ENCODE data around the gene FIBP.
"Not testable (repeated sequence)": the region's sequence is repeated elsewhere in the genome, so short reads cannot be mapped to it uniquely, and the experiment has no call there.

FIBP gene

GRCh38 chr11:65915101-65915820 is 27.0 kb upstream of the FIBP start:
- no peak for DNase-seq (ENCODE audit: low read depth in 2 of 2, low spot score in 1 of 2)

GRCh38 chr11:65912845-65913244 is 24.6 kb upstream of the FIBP start:
- no peak for DNase-seq (ENCODE audit: low read depth in 2 of 2, low spot score in 1 of 2)

- DNase-seq (ENCODE audit: low read depth in 2 of 2, low spot score in 1 of 2), result no peak
Observed at GRCh38 chr11:65911682-65912568, 23.7 kb upstream of the FIBP start.

GRCh38 chr11:65907878-65908277 is 19.6 kb upstream of the FIBP start:
- DNase-seq (ENCODE audit: low read depth in 2 of 2, low spot score in 1 of 2), result no peak

- no peak for DNase-seq (ENCODE audit: low read depth in 2 of 2, low spot score in 1 of 2)
Observed at GRCh38 chr11:65906602-65907001, 18.3 kb upstream of the FIBP start.

- no peak for DNase-seq (ENCODE audit: low read depth in 2 of 2, low spot score in 1 of 2)
Observed at GRCh38 chr11:65903715-65904114, 15.4 kb upstream of the FIBP start.

- DNase-seq (ENCODE audit: low read depth in 2 of 2, low spot score in 1 of 2), result no peak
Observed at GRCh38 chr11:65903068-65903481, 14.8 kb upstream of the FIBP start.

- no peak for DNase-seq (ENCODE audit: low read depth in 2 of 2, low spot score in 1 of 2)
Observed at GRCh38 chr11:65900899-65901180, 12.6 kb upstream of the FIBP start.

GRCh38 chr11:65900125-65900898 is 12.0 kb upstream of the FIBP start, which contains the start of gene FOSL1:
FOSL1 (minus strand) TSS chr11:65900388; CDS start chr11:65900339, 49 bp downstream.
- peak; percentile 81 to 91 for DNase-seq (ENCODE audit: low read depth in 2 of 2, low spot score in 1 of 2)

GRCh38 chr11:65899356-65900124 is 11.3 kb upstream of the FIBP start:
- DNase-seq (ENCODE audit: low read depth in 2 of 2, low spot score in 1 of 2), result peak; percentile 45 to 65

GRCh38 chr11:65898656-65899355 is 10.5 kb upstream of the FIBP start:
- no peak for DNase-seq (ENCODE audit: low read depth in 2 of 2, low spot score in 1 of 2)

GRCh38 chr11:65897020-65897471 is 8.8 kb upstream of the FIBP start:
- DNase-seq (ENCODE audit: low read depth in 2 of 2, low spot score in 1 of 2), result no peak

GRCh38 chr11:65896034-65896999 is 8.0 kb upstream of the FIBP start:
- no peak for DNase-seq (ENCODE audit: low read depth in 2 of 2, low spot score in 1 of 2)

- no peak for DNase-seq (ENCODE audit: low read depth in 2 of 2, low spot score in 1 of 2)
Observed at GRCh38 chr11:65895482-65895981, 7.3 kb upstream of the FIBP start.

GRCh38 chr11:65894034-65894591 is 5.8 kb upstream of the FIBP start:
- no peak for DNase-seq (ENCODE audit: low read depth in 2 of 2, low spot score in 1 of 2)

- no peak for DNase-seq (ENCODE audit: low read depth in 2 of 2, low spot score in 1 of 2)
Observed at GRCh38 chr11:65892661-65893317, 4.5 kb upstream of the FIBP start.

GRCh38 chr11:65892137-65892540 is 3.9 kb upstream of the FIBP start:
- not testable (repeated sequence) for DNase-seq (ENCODE audit: low read depth in 2 of 2, low spot score in 1 of 2)

Data from stimulated activated CD8-positive, alpha-beta memory T cell treated with anti-CD3 and anti-CD28 coated beads, Interleukin-4, amount 100 ng/mL, for 4 hours (primary cell).